ENCODE data around the gene RANBP17.

RANBP17 gene

DNA sequence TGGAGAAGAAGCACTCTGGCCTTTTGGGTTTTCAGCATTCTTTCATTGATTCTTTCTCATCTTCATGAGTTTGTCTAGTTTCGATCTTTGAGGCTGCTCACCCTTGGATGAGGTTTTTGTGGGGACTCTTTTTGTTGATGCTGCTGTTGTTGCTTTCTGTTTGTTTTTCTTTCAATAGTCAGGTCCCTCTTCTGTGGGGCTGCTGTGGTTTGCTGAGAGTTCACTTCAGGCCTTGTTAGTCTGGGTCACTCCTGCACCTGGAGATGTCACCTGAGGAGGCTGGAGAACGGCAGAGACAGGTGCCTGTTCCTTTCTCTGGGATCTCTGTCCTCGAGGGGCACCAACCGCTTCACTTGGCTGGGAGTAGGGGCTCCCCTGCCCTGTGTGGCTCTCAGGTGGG, 14.0 kb downstream of the RANBP17 start:
- DNase-seq (ENCODE audit: low read depth) = no peak
- TF ChIP-seq, protein P1, sequence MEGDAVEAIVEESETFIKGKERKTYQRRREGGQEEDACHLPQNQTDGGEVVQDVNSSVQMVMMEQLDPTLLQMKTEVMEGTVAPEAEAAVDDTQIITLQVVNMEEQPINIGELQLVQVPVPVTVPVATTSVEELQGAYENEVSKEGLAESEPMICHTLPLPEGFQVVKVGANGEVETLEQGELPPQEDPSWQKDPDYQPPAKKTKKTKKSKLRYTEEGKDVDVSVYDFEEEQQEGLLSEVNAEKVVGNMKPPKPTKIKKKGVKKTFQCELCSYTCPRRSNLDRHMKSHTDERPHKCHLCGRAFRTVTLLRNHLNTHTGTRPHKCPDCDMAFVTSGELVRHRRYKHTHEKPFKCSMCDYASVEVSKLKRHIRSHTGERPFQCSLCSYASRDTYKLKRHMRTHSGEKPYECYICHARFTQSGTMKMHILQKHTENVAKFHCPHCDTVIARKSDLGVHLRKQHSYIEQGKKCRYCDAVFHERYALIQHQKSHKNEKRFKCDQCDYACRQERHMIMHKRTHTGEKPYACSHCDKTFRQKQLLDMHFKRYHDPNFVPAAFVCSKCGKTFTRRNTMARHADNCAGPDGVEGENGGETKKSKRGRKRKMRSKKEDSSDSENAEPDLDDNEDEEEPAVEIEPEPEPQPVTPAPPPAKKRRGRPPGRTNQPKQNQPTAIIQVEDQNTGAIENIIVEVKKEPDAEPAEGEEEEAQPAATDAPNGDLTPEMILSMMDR (IDR thresholded peaks at IDR 0.05; ENCODE audit: low read depth, low read length, missing control alignments) = no peak
- no peak overlapping the region for H3K4me3 ChIP-seq (ENCODE audit: low read depth, low read length)
- in situ Hi-C loops (cut with HindIII; ENCODE audit: low sequenced_read_pairs) = no loop called here

DNA sequence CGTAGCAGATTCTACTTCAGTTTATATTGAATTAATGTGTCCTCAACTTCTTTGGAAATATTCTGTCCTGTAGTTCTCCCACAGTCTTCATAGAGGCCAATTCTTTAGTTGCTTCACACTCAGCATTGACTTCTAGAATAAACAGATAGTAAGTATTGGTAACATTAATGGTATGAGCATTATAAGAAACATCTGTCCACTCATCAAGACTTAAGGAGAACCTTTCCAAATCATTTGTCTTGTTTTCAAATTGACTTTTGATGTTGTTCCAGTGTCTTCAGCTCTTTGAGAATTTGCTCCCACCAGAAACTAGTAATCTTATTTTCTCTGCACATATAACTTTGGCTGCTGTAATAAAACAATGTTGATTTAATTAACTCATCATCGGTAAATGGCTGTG, 18.3 kb downstream of the RANBP17 start:
- no peak overlapping the region for H3K4me3 ChIP-seq (ENCODE audit: low read depth, low read length)
- DNase-seq (ENCODE audit: low read depth) = no peak
- TF ChIP-seq, protein P1 (IDR thresholded peaks at IDR 0.05; ENCODE audit: low read depth, low read length, missing control alignments) = no peak
- in situ Hi-C loops (cut with HindIII; ENCODE audit: low sequenced_read_pairs) = no loop called here

DNA sequence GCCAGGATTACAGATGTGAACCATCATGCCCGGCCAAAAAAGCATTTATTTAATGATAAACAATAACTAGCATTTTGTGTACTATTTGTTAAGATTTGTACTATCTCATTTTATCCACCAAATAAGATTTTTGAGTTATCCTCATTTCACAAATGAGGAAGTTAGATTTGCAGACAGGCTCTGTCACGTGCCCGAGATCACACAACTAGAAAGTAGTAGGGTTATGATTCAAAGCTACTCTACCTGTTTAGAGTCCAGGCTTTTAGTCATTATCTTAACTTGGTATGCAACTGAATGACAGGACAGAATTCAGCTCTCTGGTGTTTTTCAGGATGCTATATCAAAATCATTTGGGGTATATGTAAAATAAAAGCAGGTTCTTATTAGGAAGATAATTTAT, 20.5 kb downstream of the RANBP17 start:
- no peak for DNase-seq (ENCODE audit: low read depth)
- in situ Hi-C loops (cut with HindIII; ENCODE audit: low sequenced_read_pairs) = no loop called here
- TF ChIP-seq, protein P1 (IDR thresholded peaks at IDR 0.05; ENCODE audit: low read depth, low read length, missing control alignments) = no peak
- no peak overlapping the region for H3K4me3 ChIP-seq (ENCODE audit: low read depth, low read length)

DNA sequence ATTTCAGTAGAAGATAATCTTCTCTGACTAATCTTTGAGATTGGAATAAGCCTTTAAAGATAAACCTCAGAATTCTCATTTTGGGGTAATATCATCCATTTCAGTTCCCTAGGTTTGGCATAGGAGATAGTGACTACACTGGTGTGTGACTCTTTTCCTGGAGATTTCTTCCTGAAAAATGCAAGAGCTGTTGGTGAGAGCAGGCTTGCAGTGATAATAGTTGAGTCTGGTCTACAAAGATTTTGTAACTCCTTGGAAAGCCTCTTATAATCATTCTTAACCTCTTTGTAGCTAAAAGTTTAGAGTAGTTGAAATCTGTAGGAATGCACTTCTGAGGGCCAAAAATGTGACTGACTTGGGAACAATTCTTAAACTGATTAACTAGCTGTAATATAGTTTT, 23.4 kb downstream of the RANBP17 start:
- DNase-seq (ENCODE audit: low read depth) = no peak
- in situ Hi-C loops (cut with HindIII; ENCODE audit: low sequenced_read_pairs) = no loop called here
- TF ChIP-seq, protein P1 (IDR thresholded peaks at IDR 0.05; ENCODE audit: low read depth, low read length, missing control alignments) = no peak
- no peak overlapping the region for H3K4me3 ChIP-seq (ENCODE audit: low read depth, low read length)

DNA sequence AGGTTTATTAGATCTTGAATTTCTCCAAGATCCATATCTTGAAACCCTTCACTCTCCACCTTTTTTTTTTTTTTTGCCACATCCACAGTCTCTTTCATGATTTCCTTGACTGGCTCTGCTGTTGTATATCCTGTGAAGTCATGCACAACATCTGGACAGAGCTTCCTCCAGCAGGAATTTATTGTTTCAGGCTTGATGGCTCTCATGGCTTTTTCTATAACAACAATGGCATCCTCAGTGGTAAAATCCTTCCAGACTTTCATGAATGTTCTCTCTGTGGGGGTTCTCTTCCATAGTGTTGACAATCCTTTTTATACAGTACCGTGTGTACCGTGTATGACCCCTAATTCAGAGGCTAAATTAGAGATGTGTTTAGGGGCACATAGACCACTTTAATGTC, 24.0 kb downstream of the RANBP17 start:
- no peak for DNase-seq (ENCODE audit: low read depth)
- in situ Hi-C loops (cut with HindIII; ENCODE audit: low sequenced_read_pairs) = no loop called here
- TF ChIP-seq, protein P1 (IDR thresholded peaks at IDR 0.05; ENCODE audit: low read depth, low read length, missing control alignments) = no peak
- no peak overlapping the region for H3K4me3 ChIP-seq (ENCODE audit: low read depth, low read length)

DNA sequence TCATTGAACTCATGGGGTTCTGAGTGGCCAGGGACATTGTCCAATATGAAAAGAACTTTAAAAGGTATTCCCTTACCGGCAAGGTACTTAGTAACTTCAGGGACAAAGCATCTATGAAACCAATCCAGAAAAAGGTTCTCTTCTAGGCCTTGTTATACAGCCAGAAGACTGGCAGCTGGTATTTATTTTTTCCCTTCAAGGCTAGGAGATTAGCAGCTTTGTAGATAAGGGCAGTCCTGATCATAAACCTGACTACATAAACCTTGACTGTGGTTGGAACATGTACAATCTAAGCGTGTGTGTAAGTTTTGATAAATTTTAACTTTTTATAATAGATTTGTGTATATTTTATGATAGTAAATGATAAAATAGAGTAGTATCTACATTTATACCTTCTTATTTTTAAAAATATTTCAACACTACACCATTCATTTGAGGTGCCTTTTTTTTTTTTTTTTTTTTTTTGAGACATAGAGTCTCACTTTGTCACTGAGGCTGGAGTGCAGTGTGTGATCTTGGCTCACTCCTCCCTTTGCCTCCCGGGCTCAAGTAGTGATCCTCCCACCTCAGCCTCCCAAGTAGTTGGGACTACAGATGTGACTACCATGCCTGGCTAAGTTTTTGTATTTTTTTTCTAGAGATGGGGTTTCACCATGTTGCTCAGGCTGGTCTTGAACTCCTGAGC, 24.5 kb downstream of the RANBP17 start:
- H3K4me3 ChIP-seq (ENCODE audit: low read depth, low read length) = no peak overlapping the region
- TF ChIP-seq, protein P1 (IDR thresholded peaks at IDR 0.05; ENCODE audit: low read depth, low read length, missing control alignments) = no peak
- in situ Hi-C loops (cut with HindIII; ENCODE audit: low sequenced_read_pairs) = no loop called here
- no peak for DNase-seq (ENCODE audit: low read depth)

Data from astrocyte of the cerebellum (primary cell).